ENCODE measurements around the gene JMY. TPM values are rescaled to one million over a fixed set of nuclear protein-coding genes. Genes with fewer than 3 reads are reported as not detected.

The JMY gene
- polyA plus RNA-seq, 1 of the 3 experiments (the other 2 are of a cell fraction): 1.7 TPM

GRCh38 chr5:79237740-79238560 lies 2.0 kb downstream of the JMY start:
- H3K9me3 ChIP-seq: no peaks in the 10 kb centered on the region
- ChIA-PET POLR2A (no interaction called here), CTCF (interaction anchor here (1.3 to 4.5 kb wide), 4 partner anchors 18 to 217 kb away, joined by 4 to 25 read pairs (median 14); no protein-coding TSS in a partner anchor)
- no peak for TF ChIP-seq FOXJ3 (CRISPR knock-in tag; IDR thresholded peaks at IDR 0.05)
- TF ChIP-seq USF1 (IDR thresholded peaks at IDR 0.05; ENCODE audit: borderline replicate concordance, low read depth): no peak
- TF ChIP-seq TEAD4 (IDR thresholded peaks at IDR 0.05; ENCODE audit: borderline replicate concordance, insufficient read depth): no peak
- no peak for TF ChIP-seq NFIC (IDR thresholded peaks at IDR 0.05; ENCODE audit: borderline replicate concordance)
- no peak for TF ChIP-seq FOXM1 (IDR thresholded peaks at IDR 0.05; ENCODE audit: low read depth)
- TF ChIP-seq MEF2A (IDR thresholded peaks at IDR 0.05; ENCODE audit: borderline replicate concordance, low read depth): no peak
- no peak for TF ChIP-seq MXI1 (IDR thresholded peaks at IDR 0.05; ENCODE audit: low read depth, low read length)
- no peak for TF ChIP-seq RFX5 (IDR thresholded peaks at IDR 0.05; ENCODE audit: low read length)
- TF ChIP-seq GATA2 (CRISPR knock-in tag; IDR thresholded peaks at IDR 0.05): no peak
- no peak for TF ChIP-seq YY1 (IDR thresholded peaks at IDR 0.05; ENCODE audit: low read depth)
- TF ChIP-seq REST (IDR thresholded peaks at IDR 0.05; ENCODE audit: low read depth, low read length): no peak
- no peak for TF ChIP-seq RAD21 (IDR thresholded peaks at IDR 0.05; ENCODE audit: low read length)
- no peak for TF ChIP-seq SMC3 (IDR thresholded peaks at IDR 0.05; ENCODE audit: low read depth, low read length)
- TF ChIP-seq JUND (IDR thresholded peaks at IDR 0.05): no peak
- TF ChIP-seq USF2 (IDR thresholded peaks at IDR 0.05; ENCODE audit: borderline replicate concordance, low read depth, low read length): no peak
- H4K20me1 ChIP-seq (ENCODE audit: insufficient read depth): peaks cover 29% of the 10 kb centered on the region; the same call in 1 of the 2 replicates
- WGBS (ENCODE audit: low lambda C conversion rate): 52% methylated on average over 14 of the region's 14 CpGs
- no peaks in the 10 kb centered on the region for H3K9me2 ChIP-seq
- H3K79me2 ChIP-seq (ENCODE audit: insufficient read depth): peaks cover 51% of the 10 kb centered on the region
- H2AFZ ChIP-seq (ENCODE audit: low read depth): 0 out of 2 replicates have a peak overlapping the region, but pooled peaks have one; percentile 85
- H3K4me3 ChIP-seq (ENCODE audit: low read depth in 2 of 2, low read length in 1 of 2): peak overlapping the region; percentile 75 to 96
- H3K9ac ChIP-seq: peak overlapping the region; percentile 79
- no peaks in the 10 kb centered on the region for H3F3A ChIP-seq (replicated peaks; ENCODE audit: insufficient read depth)
- DNase-seq: no peak
- no peak overlapping the region for H3K27ac ChIP-seq (ENCODE audit: low read depth in 2 of 2, low read length in 1 of 2)
- peak overlapping the region; percentile 95 for H3K4me2 ChIP-seq
- H3K27me3 ChIP-seq (ENCODE audit: insufficient read depth): no peaks in the 10 kb centered on the region
- H3K36me3 ChIP-seq (replicated peaks in 1 of 2; ENCODE audit: control insufficient read depth in 1 of 2, insufficient read depth in 2 of 2, low read length in 1 of 2): no peaks in the 10 kb centered on the region
- H3K4me1 ChIP-seq (ENCODE audit: control insufficient read depth in 1 of 2, insufficient read depth in 2 of 2, low read depth in 1 of 2, low read length in 1 of 2): peaks cover 2 to 7% of the 10 kb centered on the region in 2 experiments; a peak in 3 of 4 replicates
